Bronchial epithelial cell (primary cell): ENCODE data around the gene DHRS1. TPM values are rescaled to one million over a fixed set of nuclear protein-coding genes. Genes with fewer than 3 reads are reported as not detected.

Experiments used
- DNase-seq: peaks from one replicate; pipeline ENCODE4 v3.0.0-alpha.2; 2010; ENCODE audit warnings: low read depth
- FAIRE-seq: peaks from 2 replicates; lab custom pipeline; 2011; peaks lifted over from hg19 to GRCh38; lab: Jason Lieb, UNC
- H3K27me3 ChIP-seq: 2 replicates; pipeline ENCODE4 v1.5.1; 2011; ENCODE audit warnings: low read length; ENCODE audit not compliant: control insufficient read depth, insufficient read depth
- H3K36me3 ChIP-seq: 2 replicates; pipeline ENCODE4 v1.5.1; 2011; ENCODE audit warnings: low read length; ENCODE audit not compliant: control insufficient read depth, insufficient read depth
- H3K4me3 ChIP-seq: 2 replicates; pipeline ENCODE4 v1.5.1; 2011; ENCODE audit warnings: mild to moderate bottlenecking, low read depth, low read length, control low read depth
- total RNA-seq: library from RNA; depleted of rRNA; stranded (reverse); fragments of >200 nt; gene quantifications from 2 replicates; pipeline ENCODE4 v1.2.1, GENCODE V29; 2014
- TF ChIP-seq, protein P1 (sequence below): IDR thresholded peaks from 2 replicates; pipeline ENCODE4 v1.5.1; 2011; ENCODE audit warnings: mild to moderate bottlenecking, moderate library complexity, low read length, control low read depth, inconsistent platforms; ENCODE audit not compliant: insufficient read depth, severe bottlenecking

The DHRS1 gene
- total RNA-seq = 16.6 and 39.6 TPM in 2 replicates

GRCh38 chr14:24299255-24300191, at the start of gene DHRS1, which contains the start of gene NOP9:
TSS of gene DHRS1 (minus strand) at chr14:24299780. CDS start at chr14:24299106, 674 bp downstream.
TSS of gene NOP9 (plus strand) at chr14:24299850. CDS start at chr14:24299955, 105 bp downstream.
- DNase-seq (peak; percentile 80), FAIRE-seq (no peak)
- peaks cover 28% of the 10 kb centered on the region for H3K36me3 ChIP-seq
- TF ChIP-seq, protein P1, sequence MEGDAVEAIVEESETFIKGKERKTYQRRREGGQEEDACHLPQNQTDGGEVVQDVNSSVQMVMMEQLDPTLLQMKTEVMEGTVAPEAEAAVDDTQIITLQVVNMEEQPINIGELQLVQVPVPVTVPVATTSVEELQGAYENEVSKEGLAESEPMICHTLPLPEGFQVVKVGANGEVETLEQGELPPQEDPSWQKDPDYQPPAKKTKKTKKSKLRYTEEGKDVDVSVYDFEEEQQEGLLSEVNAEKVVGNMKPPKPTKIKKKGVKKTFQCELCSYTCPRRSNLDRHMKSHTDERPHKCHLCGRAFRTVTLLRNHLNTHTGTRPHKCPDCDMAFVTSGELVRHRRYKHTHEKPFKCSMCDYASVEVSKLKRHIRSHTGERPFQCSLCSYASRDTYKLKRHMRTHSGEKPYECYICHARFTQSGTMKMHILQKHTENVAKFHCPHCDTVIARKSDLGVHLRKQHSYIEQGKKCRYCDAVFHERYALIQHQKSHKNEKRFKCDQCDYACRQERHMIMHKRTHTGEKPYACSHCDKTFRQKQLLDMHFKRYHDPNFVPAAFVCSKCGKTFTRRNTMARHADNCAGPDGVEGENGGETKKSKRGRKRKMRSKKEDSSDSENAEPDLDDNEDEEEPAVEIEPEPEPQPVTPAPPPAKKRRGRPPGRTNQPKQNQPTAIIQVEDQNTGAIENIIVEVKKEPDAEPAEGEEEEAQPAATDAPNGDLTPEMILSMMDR = no peak
- peak within 1 kb of the TSS; percentile 73 for H3K4me3 ChIP-seq
- H3K27me3 ChIP-seq = no peaks in the 10 kb centered on the region

- FAIRE-seq (no peak), DNase-seq (peak; percentile 64)
- TF ChIP-seq, protein P1 = no peak
- Histone ChIP-seq H3K27me3 (no peaks in the 10 kb centered on the region), H3K36me3 (no peaks in the 10 kb centered on the region), H3K4me3 (no peak overlapping the region)
Measured at GRCh38 chr14:24348186-24348585, 48.6 kb upstream of the DHRS1 start.

GRCh38 chr14:24347134-24347533, 47.6 kb upstream of the DHRS1 start:
- Histone ChIP-seq H3K36me3 (no peaks in the 10 kb centered on the region), H3K27me3 (no peaks in the 10 kb centered on the region), H3K4me3 (no peak overlapping the region)
- TF ChIP-seq, protein P1 = no peak
- FAIRE-seq (no peak), DNase-seq (no peak)

- no peak overlapping the region for H3K4me3 ChIP-seq
- TF ChIP-seq, protein P1 = no peak
- no peak for FAIRE-seq
- H3K36me3 ChIP-seq = no peaks in the 10 kb centered on the region
- H3K27me3 ChIP-seq = no peaks in the 10 kb centered on the region
- DNase-seq = no peak
Measured at GRCh38 chr14:24343795-24344660, 44.4 kb upstream of the DHRS1 start.

GRCh38 chr14:24342889-24343288, 43.3 kb upstream of the DHRS1 start:
- Histone ChIP-seq H3K36me3 (peaks cover 2% of the 10 kb centered on the region), H3K4me3 (no peak overlapping the region), H3K27me3 (no peaks in the 10 kb centered on the region)
- TF ChIP-seq, protein P1 = no peak
- FAIRE-seq = no peak
- DNase-seq = no peak
